WTC11 (cell line): ENCODE measurements around the gene KCNK16.

ENCODE experiments used
- FOXP1 ChIP-seq: sonication (generic); formaldehyde crosslinking; IDR thresholded peaks from 2 replicates; pipeline ENCODE4 v1.8.0; 2022; ENCODE audit warnings: missing genetic modification reagents, mild to moderate bottlenecking, moderate library complexity, borderline replicate concordance
- TF ChIP-seq, protein P1 (sequence below): fragments of 200-600 bp; IDR thresholded peaks from 2 replicates; pipeline ENCODE4 v1.8.0; 2022; ENCODE audit warnings: antibody characterized with exemption
- TF ChIP-seq, protein P2 (sequence below): sonication (generic); formaldehyde crosslinking; IDR thresholded peaks from 2 replicates; pipeline ENCODE4 v1.8.1; 2022; ENCODE audit warnings: mild to moderate bottlenecking, moderate library complexity, missing genetic modification reagents

- TF ChIP-seq FOXP1, result no peak
- TF ChIP-seq, protein P1, sequence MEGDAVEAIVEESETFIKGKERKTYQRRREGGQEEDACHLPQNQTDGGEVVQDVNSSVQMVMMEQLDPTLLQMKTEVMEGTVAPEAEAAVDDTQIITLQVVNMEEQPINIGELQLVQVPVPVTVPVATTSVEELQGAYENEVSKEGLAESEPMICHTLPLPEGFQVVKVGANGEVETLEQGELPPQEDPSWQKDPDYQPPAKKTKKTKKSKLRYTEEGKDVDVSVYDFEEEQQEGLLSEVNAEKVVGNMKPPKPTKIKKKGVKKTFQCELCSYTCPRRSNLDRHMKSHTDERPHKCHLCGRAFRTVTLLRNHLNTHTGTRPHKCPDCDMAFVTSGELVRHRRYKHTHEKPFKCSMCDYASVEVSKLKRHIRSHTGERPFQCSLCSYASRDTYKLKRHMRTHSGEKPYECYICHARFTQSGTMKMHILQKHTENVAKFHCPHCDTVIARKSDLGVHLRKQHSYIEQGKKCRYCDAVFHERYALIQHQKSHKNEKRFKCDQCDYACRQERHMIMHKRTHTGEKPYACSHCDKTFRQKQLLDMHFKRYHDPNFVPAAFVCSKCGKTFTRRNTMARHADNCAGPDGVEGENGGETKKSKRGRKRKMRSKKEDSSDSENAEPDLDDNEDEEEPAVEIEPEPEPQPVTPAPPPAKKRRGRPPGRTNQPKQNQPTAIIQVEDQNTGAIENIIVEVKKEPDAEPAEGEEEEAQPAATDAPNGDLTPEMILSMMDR, result no peak
- TF ChIP-seq, protein P2, sequence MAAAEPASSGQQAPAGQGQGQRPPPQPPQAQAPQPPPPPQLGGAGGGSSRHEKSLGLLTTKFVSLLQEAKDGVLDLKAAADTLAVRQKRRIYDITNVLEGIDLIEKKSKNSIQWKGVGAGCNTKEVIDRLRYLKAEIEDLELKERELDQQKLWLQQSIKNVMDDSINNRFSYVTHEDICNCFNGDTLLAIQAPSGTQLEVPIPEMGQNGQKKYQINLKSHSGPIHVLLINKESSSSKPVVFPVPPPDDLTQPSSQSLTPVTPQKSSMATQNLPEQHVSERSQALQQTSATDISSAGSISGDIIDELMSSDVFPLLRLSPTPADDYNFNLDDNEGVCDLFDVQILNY (CRISPR knock-in tag), result no peak
These were observed 34.9 kb downstream of the KCNK16 start for GRCh38 chr6:39287601-39288000.
